ENCODE results near the gene TM7SF3.

The TM7SF3 gene

GRCh38 chr12:27061317-27061716 is 47.1 kb upstream of the TM7SF3 start (continued):
- TF ChIP-seq POU6F1 (CRISPR knock-in tag; IDR thresholded peaks at IDR 0.05; ENCODE audit: borderline replicate concordance, low read depth): no peak

GRCh38 chr12:27060740-27061139 is 46.6 kb upstream of the TM7SF3 start:
- no peak for ATAC-seq
- TF ChIP-seq ZFP3 (CRISPR knock-in tag; IDR thresholded peaks at IDR 0.05) (no peak), TCF4 (CRISPR knock-in tag; IDR thresholded peaks at IDR 0.05; ENCODE audit: borderline replicate concordance) (no peak), ESRRG (CRISPR knock-in tag; IDR thresholded peaks at IDR 0.05) (no peak), SNAI2 (CRISPR knock-in tag; IDR thresholded peaks at IDR 0.05) (no peak), BACH2 (CRISPR knock-in tag; IDR thresholded peaks at IDR 0.05; ENCODE audit: borderline replicate concordance) (no peak), ARNTL (CRISPR knock-in tag; IDR thresholded peaks at IDR 0.05; ENCODE audit: borderline replicate concordance, low read depth) (no peak)

DNA sequence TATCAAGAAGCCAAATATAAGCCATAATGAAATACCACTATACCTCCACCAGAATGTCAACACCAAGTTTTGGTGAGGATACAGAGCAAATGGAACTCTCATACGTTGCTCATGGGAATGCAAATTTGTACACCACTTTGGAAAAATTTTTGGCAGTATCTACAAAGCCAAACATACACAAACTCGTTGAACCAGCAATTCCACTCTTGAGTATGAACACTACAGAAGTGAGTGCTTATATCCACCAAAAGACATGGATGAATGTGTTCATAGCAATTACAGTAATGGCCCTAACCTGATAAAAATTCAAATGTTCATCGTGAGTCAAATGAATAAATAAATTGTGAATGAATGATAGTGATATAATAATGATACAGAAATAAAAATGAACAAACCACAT is 43.4 kb upstream of the TM7SF3 start:
- TF ChIP-seq ZNF565 (CRISPR knock-in tag; conservative IDR thresholded peaks at IDR 0.05; ENCODE audit: low read depth) (no peak), OSR1 (CRISPR knock-in tag; IDR thresholded peaks at IDR 0.05) (no peak)
- ATAC-seq: no peak

DNA sequence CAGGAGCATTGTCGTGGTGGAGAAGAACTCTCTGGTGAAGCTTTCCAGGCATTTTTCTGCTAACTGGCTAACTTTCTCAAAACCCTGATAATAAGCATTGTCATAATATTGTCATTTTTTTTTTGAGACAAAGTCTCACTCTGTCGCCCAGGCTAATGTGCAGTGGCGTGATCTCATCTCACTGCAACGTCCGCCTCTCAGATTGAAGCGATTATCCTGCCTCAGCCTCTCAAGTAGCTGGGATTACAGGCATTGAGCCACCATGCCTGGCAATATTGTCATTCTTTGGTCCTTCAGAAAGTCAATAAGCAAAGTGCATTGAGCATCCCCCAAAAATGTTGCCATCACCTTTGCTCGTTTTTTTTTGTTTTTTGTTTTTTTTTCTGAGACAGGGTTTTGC is 41.8 kb upstream of the TM7SF3 start:
- TF ChIP-seq ISL1 (CRISPR knock-in tag; IDR thresholded peaks at IDR 0.05) (no peak), OSR1 (CRISPR knock-in tag; IDR thresholded peaks at IDR 0.05) (no peak), TOX (CRISPR knock-in tag; IDR thresholded peaks at IDR 0.05; ENCODE audit: borderline replicate concordance) (no peak)
- TF ChIP-seq, protein P1, sequence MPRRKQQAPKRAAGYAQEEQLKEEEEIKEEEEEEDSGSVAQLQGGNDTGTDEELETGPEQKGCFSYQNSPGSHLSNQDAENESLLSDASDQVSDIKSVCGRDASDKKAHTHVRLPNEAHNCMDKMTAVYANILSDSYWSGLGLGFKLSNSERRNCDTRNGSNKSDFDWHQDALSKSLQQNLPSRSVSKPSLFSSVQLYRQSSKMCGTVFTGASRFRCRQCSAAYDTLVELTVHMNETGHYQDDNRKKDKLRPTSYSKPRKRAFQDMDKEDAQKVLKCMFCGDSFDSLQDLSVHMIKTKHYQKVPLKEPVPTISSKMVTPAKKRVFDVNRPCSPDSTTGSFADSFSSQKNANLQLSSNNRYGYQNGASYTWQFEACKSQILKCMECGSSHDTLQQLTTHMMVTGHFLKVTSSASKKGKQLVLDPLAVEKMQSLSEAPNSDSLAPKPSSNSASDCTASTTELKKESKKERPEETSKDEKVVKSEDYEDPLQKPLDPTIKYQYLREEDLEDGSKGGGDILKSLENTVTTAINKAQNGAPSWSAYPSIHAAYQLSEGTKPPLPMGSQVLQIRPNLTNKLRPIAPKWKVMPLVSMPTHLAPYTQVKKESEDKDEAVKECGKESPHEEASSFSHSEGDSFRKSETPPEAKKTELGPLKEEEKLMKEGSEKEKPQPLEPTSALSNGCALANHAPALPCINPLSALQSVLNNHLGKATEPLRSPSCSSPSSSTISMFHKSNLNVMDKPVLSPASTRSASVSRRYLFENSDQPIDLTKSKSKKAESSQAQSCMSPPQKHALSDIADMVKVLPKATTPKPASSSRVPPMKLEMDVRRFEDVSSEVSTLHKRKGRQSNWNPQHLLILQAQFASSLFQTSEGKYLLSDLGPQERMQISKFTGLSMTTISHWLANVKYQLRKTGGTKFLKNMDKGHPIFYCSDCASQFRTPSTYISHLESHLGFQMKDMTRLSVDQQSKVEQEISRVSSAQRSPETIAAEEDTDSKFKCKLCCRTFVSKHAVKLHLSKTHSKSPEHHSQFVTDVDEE (CRISPR knock-in tag; IDR thresholded peaks at IDR 0.05): no peak
- no peak for ATAC-seq

GRCh38 chr12:27052742-27053141 is 38.6 kb upstream of the TM7SF3 start:
- TF ChIP-seq, protein P2, sequence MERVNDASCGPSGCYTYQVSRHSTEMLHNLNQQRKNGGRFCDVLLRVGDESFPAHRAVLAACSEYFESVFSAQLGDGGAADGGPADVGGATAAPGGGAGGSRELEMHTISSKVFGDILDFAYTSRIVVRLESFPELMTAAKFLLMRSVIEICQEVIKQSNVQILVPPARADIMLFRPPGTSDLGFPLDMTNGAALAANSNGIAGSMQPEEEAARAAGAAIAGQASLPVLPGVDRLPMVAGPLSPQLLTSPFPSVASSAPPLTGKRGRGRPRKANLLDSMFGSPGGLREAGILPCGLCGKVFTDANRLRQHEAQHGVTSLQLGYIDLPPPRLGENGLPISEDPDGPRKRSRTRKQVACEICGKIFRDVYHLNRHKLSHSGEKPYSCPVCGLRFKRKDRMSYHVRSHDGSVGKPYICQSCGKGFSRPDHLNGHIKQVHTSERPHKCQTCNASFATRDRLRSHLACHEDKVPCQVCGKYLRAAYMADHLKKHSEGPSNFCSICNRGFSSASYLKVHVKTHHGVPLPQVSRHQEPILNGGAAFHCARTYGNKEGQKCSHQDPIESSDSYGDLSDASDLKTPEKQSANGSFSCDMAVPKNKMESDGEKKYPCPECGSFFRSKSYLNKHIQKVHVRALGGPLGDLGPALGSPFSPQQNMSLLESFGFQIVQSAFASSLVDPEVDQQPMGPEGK (CRISPR knock-in tag; IDR thresholded peaks at IDR 0.05; ENCODE audit: borderline replicate concordance): no peak
- no peak for TF ChIP-seq ZFP3 (CRISPR knock-in tag; IDR thresholded peaks at IDR 0.05)
- no peak for TF ChIP-seq CSRNP3 (CRISPR knock-in tag; IDR thresholded peaks at IDR 0.05)
- TF ChIP-seq ISL1 (CRISPR knock-in tag; IDR thresholded peaks at IDR 0.05): no peak
- no peak for TF ChIP-seq RARB (CRISPR knock-in tag; IDR thresholded peaks at IDR 0.05)
- TF ChIP-seq SNAI2 (CRISPR knock-in tag; IDR thresholded peaks at IDR 0.05): no peak
- TF ChIP-seq OSR1 (CRISPR knock-in tag; IDR thresholded peaks at IDR 0.05): no peak
- TF ChIP-seq ZNF70 (CRISPR knock-in tag; IDR thresholded peaks at IDR 0.05): no peak
- TF ChIP-seq ESRRG (CRISPR knock-in tag; IDR thresholded peaks at IDR 0.05): no peak
- no peak for TF ChIP-seq PPARA (CRISPR knock-in tag; IDR thresholded peaks at IDR 0.05; ENCODE audit: borderline replicate concordance)
- ATAC-seq: no peak

- ATAC-seq: no peak
- TF ChIP-seq CSDC2 (CRISPR knock-in tag; IDR thresholded peaks at IDR 0.05) (no peak), ARNTL (CRISPR knock-in tag; IDR thresholded peaks at IDR 0.05; ENCODE audit: borderline replicate concordance, low read depth) (no peak), PPARA (CRISPR knock-in tag; IDR thresholded peaks at IDR 0.05; ENCODE audit: borderline replicate concordance) (no peak), ISL1 (CRISPR knock-in tag; IDR thresholded peaks at IDR 0.05) (no peak), ZFP30 (CRISPR knock-in tag; IDR thresholded peaks at IDR 0.05) (no peak), CSRNP3 (CRISPR knock-in tag; IDR thresholded peaks at IDR 0.05) (no peak), ZNF70 (CRISPR knock-in tag; IDR thresholded peaks at IDR 0.05) (no peak), TOX (CRISPR knock-in tag; IDR thresholded peaks at IDR 0.05; ENCODE audit: borderline replicate concordance) (no peak), POU6F1 (CRISPR knock-in tag; IDR thresholded peaks at IDR 0.05; ENCODE audit: borderline replicate concordance, low read depth) (no peak), SNAI2 (CRISPR knock-in tag; IDR thresholded peaks at IDR 0.05) (no peak)
- TF ChIP-seq, protein P2 (CRISPR knock-in tag; IDR thresholded peaks at IDR 0.05; ENCODE audit: borderline replicate concordance): no peak
Observed at GRCh38 chr12:27052176-27052575, 38.0 kb upstream of the TM7SF3 start.
